H1 (cell line): ENCODE data around the gene DIPK2A.

ENCODE experiments used
- ATF3 ChIP-seq: IDR thresholded peaks from 2 replicates; pipeline ENCODE4 v1.6.1; 2011; ENCODE audit warnings: low read depth, mild to moderate bottlenecking, low read length; ENCODE audit not compliant: insufficient read depth
- BCL11A ChIP-seq, 2 experiments: IDR thresholded peaks; one replicate each; pipeline ENCODE4 v1.6.1; 2011; ENCODE audit warnings: low read depth in 2 of 2, low read length in 2 of 2, mild to moderate bottlenecking in 2 of 2
- CTCF ChIP-seq, 3 experiments: IDR thresholded peaks; 1 replicate in 2 of 3; 2 replicates in 1 of 3; pipeline versions ENCODE4 v1.5.1 to v1.6.1; 2011; ENCODE audit warnings: low read length in 3 of 3, mild to moderate bottlenecking in 3 of 3, inconsistent platforms in 2 of 3, low read depth in 1 of 3, moderate library complexity in 1 of 3; ENCODE audit not compliant: insufficient read depth in 1 of 3; ENCODE audit errors: control extremely low read depth in 1 of 3
- EP300 ChIP-seq, 2 experiments: IDR thresholded peaks; 1 replicate in 1 of 2; 2 replicates in 1 of 2; pipeline ENCODE4 v1.6.1; 2011 to 2012; ENCODE audit warnings: low read depth in 2 of 2, low read length in 2 of 2, mild to moderate bottlenecking in 2 of 2, borderline replicate concordance in 1 of 2, inconsistent platforms in 1 of 2, moderate library complexity in 1 of 2
- EZH2 ChIP-seq: fragments of 200-600 bp; sonication (generic); IDR thresholded peaks from 2 replicates; pipeline ENCODE4 v1.7.1; 2012; ENCODE audit warnings: low read depth, mild to moderate bottlenecking, moderate library complexity, low read length, inconsistent platforms; ENCODE audit not compliant: severe bottlenecking
- POLR2A ChIP-seq, 2 experiments: IDR thresholded peaks; 1 replicate in 1 of 2; 2 replicates in 1 of 2; pipeline ENCODE4 v1.6.1; 2011; ENCODE audit warnings: low read depth in 2 of 2, low read length in 2 of 2, mild to moderate bottlenecking in 2 of 2; ENCODE audit errors: control extremely low read depth in 1 of 2
- RBBP5 ChIP-seq: IDR thresholded peaks from 2 replicates; pipeline ENCODE4 v1.7.1; 2012; ENCODE audit warnings: low read depth, mild to moderate bottlenecking, inconsistent platforms, low read length, moderate library complexity, borderline replicate concordance
- RFX5 ChIP-seq: IDR thresholded peaks from 2 replicates; pipeline ENCODE4 v1.6.1; 2011; ENCODE audit warnings: low read depth, low read length, improper control_type of control experiment, borderline replicate concordance
- SIN3A ChIP-seq, 2 experiments: IDR thresholded peaks in 1 of 2; conservative IDR thresholded peaks in 1 of 2; 2 replicates each; pipeline ENCODE4 v1.6.1; 2011 to 2012; ENCODE audit warnings: low read length in 2 of 2, improper control_type of control experiment in 1 of 2, low read depth in 1 of 2, mild to moderate bottlenecking in 1 of 2
- SP1 ChIP-seq: IDR thresholded peaks from 2 replicates; pipeline ENCODE4 v1.6.1; 2011; ENCODE audit warnings: low read depth, low read length
- SRF ChIP-seq: IDR thresholded peaks from 2 replicates; pipeline ENCODE4 v1.6.1; 2011; ENCODE audit warnings: mild to moderate bottlenecking, low read depth, low read length, moderate library complexity

GRCh38 chr3:143924522-143925285, 46.9 kb upstream of the DIPK2A start:
- TF ChIP-seq CTCF (IDR thresholded peaks at IDR 0.05; ENCODE audit: control extremely low read depth in 1 of 3, insufficient read depth in 1 of 3, low read depth in 1 of 3, low read length in 3 of 3) (no peak), ATF3 (no peak), SIN3A (conservative IDR thresholded peaks at IDR 0.05 in 1 of 2, IDR thresholded peaks at IDR 0.05 in 1 of 2; ENCODE audit: low read depth in 1 of 2, low read length in 2 of 2) (no peak), SRF (no peak), SP1 (no peak), RBBP5 (no peak), EP300 (IDR thresholded peaks at IDR 0.05; ENCODE audit: borderline replicate concordance in 1 of 2, low read depth in 2 of 2, low read length in 2 of 2) (no peak), EZH2 (no peak), BCL11A (IDR thresholded peaks at IDR 0.05; ENCODE audit: low read depth in 2 of 2, low read length in 2 of 2) (no peak), POLR2A (IDR thresholded peaks at IDR 0.05; ENCODE audit: control extremely low read depth in 1 of 2, low read depth in 2 of 2, low read length in 2 of 2) (no peak), RFX5 (no peak)
